Right lobe of liver (tissue), 6 donors: ENCODE data around the gene TBRG4. TPM values are rescaled to one million over a fixed set of nuclear protein-coding genes. Genes with fewer than 3 reads are reported as not detected.

Experiments used
- ATAC-seq, 4 donors: fragments of 200-7000 bp; cut with Tn5 transposase; one replicate each; pipeline ENCODE4 v1.9.1; 2020; ENCODE audit warnings: mild to moderate bottlenecking in 4 of 4, moderate library complexity in 4 of 4
- DNase-seq, 3 donors: peaks; one replicate each; pipeline ENCODE4 v3.0.0-alpha.2; 2020
- H3K27ac ChIP-seq, 3 donors: fragments of 200-600 bp; one replicate each; pipeline ENCODE4 v1.8.0; 2022
- H3K27me3 ChIP-seq, 2 donors: fragments of 200-600 bp; one replicate each; pipeline ENCODE4 v1.8.0; 2022
- H3K36me3 ChIP-seq, 4 donors: fragments of 200-600 bp; sonication (generic) in 1 of 4; one replicate each; pipeline versions ENCODE4 v1.5.1 to v1.8.0; 2017 to 2022; ENCODE audit warnings: control low read depth in 1 of 4
- H3K4me1 ChIP-seq, 4 donors: fragments of 200-600 bp; sonication (generic) in 1 of 4; one replicate each; pipeline versions ENCODE4 v1.5.1 to v1.8.0; 2017 to 2022; ENCODE audit warnings: control low read depth in 1 of 4
- H3K4me3 ChIP-seq, 3 donors: fragments of 200-600 bp; one replicate each; pipeline ENCODE4 v1.8.0; 2022
- H3K9me3 ChIP-seq, 4 donors: fragments of 200-600 bp; sonication (generic) in 1 of 4; one replicate each; pipeline versions ENCODE4 v1.5.1 to v1.8.0; 2017 to 2022; ENCODE audit warnings: control low read depth in 1 of 4
- CTCF ChIP-seq, 4 donors: fragments of 200-600 bp in 3 of 4; fragments of 450-650 bp in 1 of 4; IDR thresholded peaks; one replicate each; pipeline versions ENCODE4 v1.5.1 to v1.8.0; 2016 to 2022; ENCODE audit warnings: antibody characterized with exemption in 4 of 4, mild to moderate bottlenecking in 2 of 4
- POLR2A ChIP-seq: fragments of 450-650 bp; IDR thresholded peaks from one replicate; pipeline ENCODE4 v1.6.1; 2017; ENCODE audit warnings: antibody characterized with exemption, mild to moderate bottlenecking
- WGBS: methylation state at CpG from one replicate; pipeline ENCODE4 v1.1.6; 2018; ENCODE audit warnings: low coverage, low lambda C conversion rate; ENCODE audit not compliant: insufficient coverage; ENCODE audit errors: missing lambda C conversion rate; 5-methylcytosine and 5-hydroxymethylcytosine counted together
- intact Hi-C, 2 donors: fragments of 100-400 bp; cut with DNase I; formaldehyde crosslinking; loops; one replicate each; pipeline versions ENCODE4 v1.11.2 to v1.14.1; 2022
- total RNA-seq, 6 experiments: library from RNA; depleted of rRNA in 2 of 6; stranded (reverse); fragments of >200 nt in 2 of 6; fragmentation: NEBNext Ultra II Directional in 3 of 6; extraction: Animal tissue kit (Norgen Biotek cat#: 25700) in 3 of 6; gene quantifications; one replicate each; pipeline versions ENCODE4 v1.1.0 to v1.2.4, GENCODE V29; 2016 to 2023
- donor health status: DM: no; HTN: yes; CAD: no.
- donor health status: DM: no; HTN: no; CAD: no.
- donor health status: DM: no; HTN: no; CAD: no.
- donor health status: DM: no; HTN: yes; CAD: no.
- donor health status: DM: no; HTN: yes; CAD: no.

Gene TBRG4
- total RNA-seq, 6 experiments from 2014 or later, result 33.0 to 57.1 (median 41.7) TPM

- Histone ChIP-seq H3K4me1 (no peaks in the 10 kb centered on the region), H3K9me3 (no peaks in the 10 kb centered on the region), H3K36me3 (no peaks in the 10 kb centered on the region), H3K27ac (no peak overlapping the region), H3K4me3 (no peak overlapping the region), H3K27me3 (no peaks in the 10 kb centered on the region)
- TF ChIP-seq CTCF (IDR thresholded peaks at IDR 0.05) (no peak), POLR2A (no peak)
- intact Hi-C loops, result no loop called here
- WGBS, result 81% methylated on average over 2 of the region's 11 CpGs
- no peak for DNase-seq
- ATAC-seq, result no peak
These were observed 13.9 kb upstream of the TBRG4 start for GRCh38 chr7:45125193-45125904.

DNA sequence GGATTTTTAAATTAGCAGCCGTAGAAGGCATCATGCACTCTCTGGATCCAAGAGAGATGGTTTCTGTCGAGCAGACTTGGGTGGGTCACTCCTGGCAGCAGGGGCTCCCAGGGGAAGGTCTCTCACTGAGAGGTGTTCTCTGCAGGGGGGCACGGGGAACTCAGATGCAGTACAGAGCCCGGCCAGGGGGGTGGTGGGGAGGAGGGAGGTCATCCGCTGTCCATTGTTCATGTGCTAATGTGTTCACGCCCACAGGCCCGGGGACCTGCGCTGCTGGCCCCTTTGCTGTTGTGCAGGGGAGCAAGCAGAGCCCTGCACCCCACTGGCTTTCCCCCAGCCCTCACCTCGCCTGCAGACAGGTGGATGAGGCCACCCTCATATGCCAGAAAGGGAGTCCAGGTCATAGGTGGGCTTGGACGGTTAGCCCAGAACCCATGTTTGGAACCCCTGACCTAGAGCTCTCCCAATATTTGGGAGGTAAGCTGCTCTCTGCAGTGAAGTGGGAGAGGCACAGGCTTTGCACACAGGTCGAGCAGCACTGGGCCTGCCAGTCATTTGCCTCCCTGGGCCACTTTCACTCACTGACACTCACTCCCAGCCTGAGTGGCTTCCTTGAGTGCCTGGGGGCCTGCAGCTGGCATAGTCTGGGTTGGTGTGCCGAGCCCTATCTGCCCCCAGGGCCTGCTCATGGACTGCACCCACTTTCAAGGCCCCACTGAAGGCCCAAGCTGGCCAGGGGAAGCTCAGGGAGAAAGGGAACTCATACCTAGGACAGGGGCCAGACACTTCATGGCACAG is 12.6 kb upstream of the TBRG4 start:
- Histone ChIP-seq H3K36me3 (no peaks in the 10 kb centered on the region), H3K4me3 (no peak overlapping the region), H3K27me3 (no peaks in the 10 kb centered on the region), H3K4me1 (no peaks in the 10 kb centered on the region), H3K27ac (no peak overlapping the region), H3K9me3 (no peaks in the 10 kb centered on the region)
- intact Hi-C loops, result no loop called here
- ATAC-seq, result no peak
- 69% methylated on average over 2 of the region's 12 CpGs for WGBS
- TF ChIP-seq POLR2A, result no peak
- DNase-seq, result no peak

- no peaks in the 10 kb centered on the region for H3K36me3 ChIP-seq
- no peak for ATAC-seq
- H3K4me1 ChIP-seq, result no peaks in the 10 kb centered on the region
- 70% methylated on average over 6 of the region's 16 CpGs for WGBS
- H3K27ac ChIP-seq, result no peak overlapping the region
- no peaks in the 10 kb centered on the region for H3K9me3 ChIP-seq
- no peak for DNase-seq
- TF ChIP-seq POLR2A (no peak), CTCF (IDR thresholded peaks at IDR 0.05) (no peak)
- intact Hi-C loops, result no loop called here
- H3K27me3 ChIP-seq, result no peaks in the 10 kb centered on the region
- H3K4me3 ChIP-seq, result no peak overlapping the region
These were observed 11.7 kb upstream of the TBRG4 start for GRCh38 chr7:45122975-45123860.

- no peaks in the 10 kb centered on the region for H3K9me3 ChIP-seq
- no peak overlapping the region for H3K4me3 ChIP-seq
- TF ChIP-seq CTCF (IDR thresholded peaks at IDR 0.05) (no peak), POLR2A (no peak)
- DNase-seq, result no peak
- WGBS, result 96% methylated on average over 3 of the region's 3 CpGs
- H3K27me3 ChIP-seq, result no peaks in the 10 kb centered on the region
- ATAC-seq, result no peak
- no peaks in the 10 kb centered on the region for H3K4me1 ChIP-seq
- no peak overlapping the region for H3K27ac ChIP-seq
- intact Hi-C loops, result no loop called here
- H3K36me3 ChIP-seq, result no peaks in the 10 kb centered on the region
These were observed 8.1 kb upstream of the TBRG4 start for GRCh38 chr7:45119550-45119949.
